Neural cell (in vitro differentiated cells): ENCODE data around the gene IFNA13. TPM values are rescaled to one million over a fixed set of nuclear protein-coding genes. Genes with fewer than 3 reads are reported as not detected.
"Not testable (repeated sequence)": the region's sequence is repeated elsewhere in the genome, so short reads cannot be mapped to it uniquely, and the experiment has no call there.

Experiments
- H2AFZ ChIP-seq: fragments of 200-600, 300-800 bp; sonication (generic), shearing (Covaris generic); 2 replicates; pipeline ENCODE4 v1.6.0; 2014; ENCODE audit warnings: low read depth, mild to moderate bottlenecking, antibody characterized with exemption, low read length, moderate library complexity
- H3F3A ChIP-seq: fragments of 200-600 bp; shearing (Covaris generic); 2 replicates; pipeline ENCODE4 v1.6.1; 2016; ENCODE audit warnings: mild to moderate bottlenecking, moderate library complexity, mixed read lengths, antibody characterized with exemption, low read length; ENCODE audit not compliant: insufficient read depth, poor library complexity, severe bottlenecking
- H3K27ac ChIP-seq: fragments of 200-600, 300-800 bp; sonication (generic), shearing (Covaris generic); 2 replicates; pipeline ENCODE4 v1.5.1; 2014; ENCODE audit warnings: mild to moderate bottlenecking, low read length, moderate library complexity
- H3K27me3 ChIP-seq: fragments of 300-800, 200-600 bp; sonication (generic), shearing (Covaris generic); 2 replicates; pipeline ENCODE4 v1.6.0; 2014; ENCODE audit warnings: mild to moderate bottlenecking, low read depth, low read length, moderate library complexity; ENCODE audit not compliant: insufficient read depth
- H3K36me3 ChIP-seq: fragments of 300-800, 200-600 bp; sonication (generic), shearing (Covaris generic); 2 replicates; pipeline ENCODE4 v1.5.1; 2014; ENCODE audit warnings: mild to moderate bottlenecking, antibody characterized with exemption, low read length, moderate library complexity; ENCODE audit not compliant: insufficient read depth
- H3K4me2 ChIP-seq: fragments of 300-800, 200-600 bp; sonication (generic), shearing (Covaris generic); 2 replicates; pipeline ENCODE4 v1.6.0; 2014; ENCODE audit warnings: mild to moderate bottlenecking, low read length
- H3K4me3 ChIP-seq: fragments of 300-800, 200-600 bp; sonication (generic), shearing (Covaris generic); 2 replicates; pipeline ENCODE4 v1.5.1; 2014; ENCODE audit warnings: mild to moderate bottlenecking, low read length, moderate library complexity
- H3K79me2 ChIP-seq: fragments of 200-600 bp; shearing (Covaris generic); replicated peaks from 2 replicates; pipeline ENCODE4 v1.6.0; 2014; ENCODE audit warnings: mild to moderate bottlenecking, low read length, moderate library complexity; ENCODE audit not compliant: insufficient read depth
- H3K9ac ChIP-seq: fragments of 300-800, 200-600 bp; sonication (generic), shearing (Covaris generic); 2 replicates; pipeline ENCODE4 v1.6.1; 2016; ENCODE audit warnings: mild to moderate bottlenecking, low read length, mixed read lengths
- H3K9me2 ChIP-seq: fragments of 200-600 bp; shearing (Covaris generic); 2 replicates; pipeline ENCODE4 v1.6.1; 2016; ENCODE audit warnings: mild to moderate bottlenecking, low read length, mixed read lengths; ENCODE audit not compliant: insufficient read depth
- H3K9me3 ChIP-seq: fragments of 200-600, 300-800 bp; sonication (generic), shearing (Covaris generic); 2 replicates; pipeline ENCODE4 v1.6.1; 2016; ENCODE audit warnings: mild to moderate bottlenecking, mixed run types, low read length, moderate library complexity, mixed read lengths
- H4K20me1 ChIP-seq: fragments of 200-600 bp; shearing (Covaris generic); 2 replicates; pipeline ENCODE4 v1.6.1; 2016; ENCODE audit warnings: mild to moderate bottlenecking, mixed run types; ENCODE audit not compliant: insufficient read depth
- EP300 ChIP-seq: fragments of 450-650 bp; conservative IDR thresholded peaks from 2 replicates; pipeline ENCODE4 v1.6.1; 2014; ENCODE audit warnings: antibody characterized with exemption, mild to moderate bottlenecking, moderate library complexity; ENCODE audit not compliant: poor library complexity, severe bottlenecking
- EZH2 ChIP-seq: fragments of 200-600, 300-800 bp; shearing (Covaris generic), sonication (generic); IDR thresholded peaks from 2 replicates; pipeline ENCODE4 v1.6.1; 2014; ENCODE audit warnings: antibody characterized with exemption, low read length, borderline replicate concordance, mild to moderate bottlenecking; ENCODE audit not compliant: insufficient read depth, poor library complexity, severe bottlenecking
- MXI1 ChIP-seq: fragments of 450-650 bp; conservative IDR thresholded peaks from 2 replicates; pipeline ENCODE4 v1.6.1; 2014; ENCODE audit warnings: antibody characterized with exemption, mild to moderate bottlenecking; ENCODE audit not compliant: poor library complexity, severe bottlenecking
- POLR2AphosphoS5 ChIP-seq: IDR thresholded peaks from 2 replicates; pipeline ENCODE4 v1.6.1; 2012
- RAD21 ChIP-seq: fragments of 450-650 bp; conservative IDR thresholded peaks from 2 replicates; pipeline ENCODE4 v1.6.1; 2014; ENCODE audit warnings: antibody characterized with exemption, mild to moderate bottlenecking, moderate library complexity
- SMC3 ChIP-seq: fragments of 450-650 bp; conservative IDR thresholded peaks from 2 replicates; pipeline ENCODE4 v1.6.1; 2014; ENCODE audit warnings: antibody characterized with exemption, mild to moderate bottlenecking, moderate library complexity; ENCODE audit not compliant: poor library complexity
- TAF1 ChIP-seq: IDR thresholded peaks from 2 replicates; pipeline ENCODE4 v1.6.1; 2012; ENCODE audit warnings: low read depth
- polyA plus RNA-seq: library from polyadenylated mRNA; depleted of rRNA; stranded (reverse); fragments of >200 nt; gene quantifications from 2 replicates; pipeline ENCODE4 v1.2.3, GENCODE V29; 2014
- TF ChIP-seq, protein P1 (sequence below): IDR thresholded peaks from 2 replicates; pipeline ENCODE4 v1.6.1; 2012; ENCODE audit warnings: borderline replicate concordance
- TF ChIP-seq, protein P2 (sequence below): fragments of 450-650 bp; IDR thresholded peaks from 2 replicates; pipeline ENCODE4 v1.5.1; 2014; ENCODE audit warnings: antibody characterized with exemption, mild to moderate bottlenecking, moderate library complexity; ENCODE audit not compliant: poor library complexity, severe bottlenecking

Gene IFNA13
- polyA plus RNA-seq, 1 donor from 2014 or later: not detected

DNA sequence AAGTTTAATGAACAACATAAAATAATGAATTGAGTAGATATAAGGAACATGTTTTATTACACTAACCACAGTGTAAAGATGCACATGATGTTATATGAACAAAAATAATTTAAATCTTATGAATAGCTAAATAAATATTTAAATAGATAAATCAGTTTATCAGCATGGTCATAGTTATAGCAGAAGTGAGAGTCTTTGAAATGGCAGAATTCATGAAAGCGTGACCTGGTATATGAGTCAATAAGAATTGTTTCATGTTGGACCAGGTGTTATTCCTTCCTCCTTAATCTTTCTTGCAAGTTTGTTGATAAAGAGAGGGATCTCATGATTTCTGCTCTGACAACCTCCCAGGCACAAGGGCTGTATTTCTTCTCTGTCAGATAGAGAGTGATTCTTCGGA, 688 bp downstream of the IFNA13 start:
- not testable (repeated sequence) for H3K9me3 ChIP-seq, H3K4me2 ChIP-seq, H3K4me3 ChIP-seq, H3K27me3 ChIP-seq, H4K20me1 ChIP-seq, H3K36me3 ChIP-seq, H3K27ac ChIP-seq, H3K79me2 ChIP-seq, H3F3A ChIP-seq, H2AFZ ChIP-seq, H3K9me2 ChIP-seq, H3K9ac ChIP-seq

DNA sequence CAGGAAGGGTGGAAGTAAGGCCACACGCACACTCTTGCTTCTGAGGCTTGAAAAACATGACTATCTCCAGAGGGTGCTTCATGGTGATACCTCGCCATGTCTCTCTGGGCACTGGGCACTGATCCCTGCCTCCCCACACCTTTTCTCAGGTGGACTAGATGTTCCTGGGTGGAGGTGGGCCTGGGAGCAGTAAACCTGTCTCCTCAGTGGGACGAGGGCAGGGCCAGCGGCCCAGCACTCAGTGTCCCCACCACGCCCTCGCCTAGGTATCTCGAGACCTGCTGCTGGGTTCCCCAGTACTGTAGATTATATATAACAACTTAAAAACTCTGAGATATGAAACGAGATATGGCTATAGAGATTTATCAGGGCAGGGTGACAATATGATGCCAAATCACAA, 5.6 kb downstream of the IFNA13 start:
- Histone ChIP-seq H3K79me2 (no peaks in the 10 kb centered on the region), H3K4me3 (no peak overlapping the region), H3K27me3 (no peaks in the 10 kb centered on the region)

More for the DNA sequence above, 5.6 kb downstream of the IFNA13 start:
- Histone ChIP-seq H2AFZ (no peak overlapping the region), H3K9me2 (no peaks in the 10 kb centered on the region), H3F3A (no peaks in the 10 kb centered on the region), H3K9me3 (no peaks in the 10 kb centered on the region), H3K27ac (no peak overlapping the region), H3K36me3 (no peaks in the 10 kb centered on the region), H3K4me2 (no peak overlapping the region), H4K20me1 (no peaks in the 10 kb centered on the region), H3K9ac (no peak overlapping the region)
- no peak for TF ChIP-seq POLR2AphosphoS5
- TF ChIP-seq SMC3: no peak
- no peak for TF ChIP-seq TAF1
- TF ChIP-seq RAD21: no peak
- TF ChIP-seq EP300: no peak
- TF ChIP-seq, protein P1, sequence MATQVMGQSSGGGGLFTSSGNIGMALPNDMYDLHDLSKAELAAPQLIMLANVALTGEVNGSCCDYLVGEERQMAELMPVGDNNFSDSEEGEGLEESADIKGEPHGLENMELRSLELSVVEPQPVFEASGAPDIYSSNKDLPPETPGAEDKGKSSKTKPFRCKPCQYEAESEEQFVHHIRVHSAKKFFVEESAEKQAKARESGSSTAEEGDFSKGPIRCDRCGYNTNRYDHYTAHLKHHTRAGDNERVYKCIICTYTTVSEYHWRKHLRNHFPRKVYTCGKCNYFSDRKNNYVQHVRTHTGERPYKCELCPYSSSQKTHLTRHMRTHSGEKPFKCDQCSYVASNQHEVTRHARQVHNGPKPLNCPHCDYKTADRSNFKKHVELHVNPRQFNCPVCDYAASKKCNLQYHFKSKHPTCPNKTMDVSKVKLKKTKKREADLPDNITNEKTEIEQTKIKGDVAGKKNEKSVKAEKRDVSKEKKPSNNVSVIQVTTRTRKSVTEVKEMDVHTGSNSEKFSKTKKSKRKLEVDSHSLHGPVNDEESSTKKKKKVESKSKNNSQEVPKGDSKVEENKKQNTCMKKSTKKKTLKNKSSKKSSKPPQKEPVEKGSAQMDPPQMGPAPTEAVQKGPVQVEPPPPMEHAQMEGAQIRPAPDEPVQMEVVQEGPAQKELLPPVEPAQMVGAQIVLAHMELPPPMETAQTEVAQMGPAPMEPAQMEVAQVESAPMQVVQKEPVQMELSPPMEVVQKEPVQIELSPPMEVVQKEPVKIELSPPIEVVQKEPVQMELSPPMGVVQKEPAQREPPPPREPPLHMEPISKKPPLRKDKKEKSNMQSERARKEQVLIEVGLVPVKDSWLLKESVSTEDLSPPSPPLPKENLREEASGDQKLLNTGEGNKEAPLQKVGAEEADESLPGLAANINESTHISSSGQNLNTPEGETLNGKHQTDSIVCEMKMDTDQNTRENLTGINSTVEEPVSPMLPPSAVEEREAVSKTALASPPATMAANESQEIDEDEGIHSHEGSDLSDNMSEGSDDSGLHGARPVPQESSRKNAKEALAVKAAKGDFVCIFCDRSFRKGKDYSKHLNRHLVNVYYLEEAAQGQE: no peak
- TF ChIP-seq, protein P2, sequence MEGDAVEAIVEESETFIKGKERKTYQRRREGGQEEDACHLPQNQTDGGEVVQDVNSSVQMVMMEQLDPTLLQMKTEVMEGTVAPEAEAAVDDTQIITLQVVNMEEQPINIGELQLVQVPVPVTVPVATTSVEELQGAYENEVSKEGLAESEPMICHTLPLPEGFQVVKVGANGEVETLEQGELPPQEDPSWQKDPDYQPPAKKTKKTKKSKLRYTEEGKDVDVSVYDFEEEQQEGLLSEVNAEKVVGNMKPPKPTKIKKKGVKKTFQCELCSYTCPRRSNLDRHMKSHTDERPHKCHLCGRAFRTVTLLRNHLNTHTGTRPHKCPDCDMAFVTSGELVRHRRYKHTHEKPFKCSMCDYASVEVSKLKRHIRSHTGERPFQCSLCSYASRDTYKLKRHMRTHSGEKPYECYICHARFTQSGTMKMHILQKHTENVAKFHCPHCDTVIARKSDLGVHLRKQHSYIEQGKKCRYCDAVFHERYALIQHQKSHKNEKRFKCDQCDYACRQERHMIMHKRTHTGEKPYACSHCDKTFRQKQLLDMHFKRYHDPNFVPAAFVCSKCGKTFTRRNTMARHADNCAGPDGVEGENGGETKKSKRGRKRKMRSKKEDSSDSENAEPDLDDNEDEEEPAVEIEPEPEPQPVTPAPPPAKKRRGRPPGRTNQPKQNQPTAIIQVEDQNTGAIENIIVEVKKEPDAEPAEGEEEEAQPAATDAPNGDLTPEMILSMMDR: no peak
- no peak for TF ChIP-seq EZH2
- TF ChIP-seq MXI1: no peak
